ENCODE measurements around the gene TNFRSF13B.
"Not testable (repeated sequence)": the region's sequence is repeated elsewhere in the genome, so short reads cannot be mapped to it uniquely, and the experiment has no call there.

The TNFRSF13B gene

GRCh38 chr17:17004997-17005614, 33.2 kb upstream of the TNFRSF13B start:
- DNase-seq = not testable (repeated sequence)

- no peak for DNase-seq
Measured at GRCh38 chr17:17004251-17004996, 32.5 kb upstream of the TNFRSF13B start.

- not testable (repeated sequence) for DNase-seq
Measured at GRCh38 chr17:17002731-17003715, 31.1 kb upstream of the TNFRSF13B start.

- DNase-seq = peak; percentile 62
Measured at GRCh38 chr17:17001874-17002520, 30.1 kb upstream of the TNFRSF13B start.

- DNase-seq = no peak
Measured at GRCh38 chr17:17001076-17001777, 29.3 kb upstream of the TNFRSF13B start.

GRCh38 chr17:16999931-17000625, 28.2 kb upstream of the TNFRSF13B start:
- no peak for DNase-seq

GRCh38 chr17:16997514-16998429, 25.9 kb upstream of the TNFRSF13B start:
- no peak for DNase-seq

GRCh38 chr17:16996726-16997125, 24.8 kb upstream of the TNFRSF13B start:
- DNase-seq = not testable (repeated sequence)

- DNase-seq = no peak
Measured at GRCh38 chr17:16995930-16996329, 24.0 kb upstream of the TNFRSF13B start.

GRCh38 chr17:16994631-16995030, 22.7 kb upstream of the TNFRSF13B start:
- no peak for DNase-seq

GRCh38 chr17:16991349-16992009, 19.6 kb upstream of the TNFRSF13B start:
- peak; percentile 76 for DNase-seq

GRCh38 chr17:16989953-16990860, 18.3 kb upstream of the TNFRSF13B start:
- DNase-seq = no peak

GRCh38 chr17:16989230-16989952, 17.5 kb upstream of the TNFRSF13B start:
- no peak for DNase-seq

- DNase-seq = no peak
Measured at GRCh38 chr17:16988749-16989229, 16.9 kb upstream of the TNFRSF13B start.

GRCh38 chr17:16987830-16988601, 16.1 kb upstream of the TNFRSF13B start:
- DNase-seq = peak; percentile 55

GRCh38 chr17:16987066-16987829, 15.3 kb upstream of the TNFRSF13B start:
- no peak for DNase-seq
